K562 (cell line): ENCODE data around the gene ALG12. TPM values are rescaled to one million over a fixed set of nuclear protein-coding genes. Genes with fewer than 3 reads are reported as not detected.
A peak's percentile ranks its signal among the peaks of the same experiment; 100 is the strongest.

Experiments
- BRCA1 ChIP-seq, 2 experiments: fragments of 450-650 bp in 1 of 2; sonication (generic) in 1 of 2; formaldehyde crosslinking in 1 of 2; IDR thresholded peaks; 2 replicates each; pipeline versions ENCODE4 v1.5.0 to v1.6.1; 2017 to 2020; ENCODE audit warnings: mild to moderate bottlenecking in 1 of 2, missing genetic modification reagents in 1 of 2
- CBFA2T3 ChIP-seq: fragments of 450-650 bp; IDR thresholded peaks from 2 replicates; pipeline ENCODE4 v1.6.1; 2017
- CEBPG ChIP-seq, 3 experiments: fragments of 200-800 bp in 1 of 3; sonication (Bioruptor generic) in 1 of 3; sonication (generic) in 1 of 3; formaldehyde crosslinking in 1 of 3; IDR thresholded peaks in 2 of 3; conservative IDR thresholded peaks in 1 of 3; 2 replicates each; pipeline versions ENCODE4 v1.6.1 to v1.8.0; 2016 to 2022; ENCODE audit warnings: missing compliant biosample characterization in 2 of 3, missing genetic modification characterization in 2 of 3, mild to moderate bottlenecking in 1 of 3, missing genetic modification reagents in 1 of 3
- DMBX1 ChIP-seq: fragments of 250-450 bp; sonication (Bioruptor Pico); IDR thresholded peaks from 2 replicates; pipeline ENCODE4 v1.8.0; 2022; ENCODE audit warnings: inconsistent platforms, mild to moderate bottlenecking, moderate library complexity, borderline replicate concordance
- ERF ChIP-seq: fragments of 450-650 bp; formaldehyde crosslinking; IDR thresholded peaks from 2 replicates; pipeline ENCODE4 v1.4.0; 2020; ENCODE audit warnings: mild to moderate bottlenecking, mixed read lengths
- HDAC8 ChIP-seq: fragments of 450-650 bp; IDR thresholded peaks from 2 replicates; pipeline ENCODE4 v1.6.1; 2016; ENCODE audit warnings: mild to moderate bottlenecking, missing genetic modification characterization, moderate library complexity, missing compliant biosample characterization
- HNRNPLL ChIP-seq: fragments of 200-400 bp; formaldehyde crosslinking; IDR thresholded peaks from 2 replicates; pipeline ENCODE4 v1.6.1; 2017; ENCODE audit warnings: low read length, low read depth, mild to moderate bottlenecking; ENCODE audit not compliant: poor library complexity, severe bottlenecking
- MTA1 ChIP-seq: fragments of 450-650 bp; IDR thresholded peaks from 2 replicates; pipeline ENCODE4 v1.6.1; 2017; ENCODE audit warnings: borderline replicate concordance
- MTA3 ChIP-seq: fragments of 450-650 bp; formaldehyde crosslinking; IDR thresholded peaks from 2 replicates; pipeline ENCODE4 v1.6.1; 2017; ENCODE audit warnings: mild to moderate bottlenecking, borderline replicate concordance
- POLR3G ChIP-seq: IDR thresholded peaks from 2 replicates; pipeline ENCODE4 v1.6.1; 2011; ENCODE audit not compliant: insufficient read length, insufficient replicate concordance; ENCODE audit errors: extremely low read depth
- RFX7 ChIP-seq: fragments of 250-450 bp; sonication (Bioruptor Pico); IDR thresholded peaks from 2 replicates; pipeline ENCODE4 v1.5.1; 2021; ENCODE audit warnings: mild to moderate bottlenecking
- SAP30 ChIP-seq: fragments of 200-600 bp; sonication (generic); IDR thresholded peaks from 2 replicates; pipeline ENCODE4 v1.6.1; 2012; ENCODE audit warnings: borderline replicate concordance, low read depth, mild to moderate bottlenecking, moderate library complexity, low read length, control low read depth, inconsistent platforms; ENCODE audit not compliant: insufficient read depth, poor library complexity, severe bottlenecking
- STAT5A ChIP-seq: IDR thresholded peaks from 2 replicates; pipeline ENCODE4 v1.6.1; 2012; ENCODE audit warnings: low read length, inconsistent platforms, borderline replicate concordance
- ZBTB33 ChIP-seq: sonication (generic); formaldehyde crosslinking; IDR thresholded peaks from 2 replicates; pipeline ENCODE4 v1.8.1; 2023; ENCODE audit warnings: mild to moderate bottlenecking, missing genetic modification reagents
- ZNF586 ChIP-seq: fragments of 450-650 bp; formaldehyde crosslinking; conservative IDR thresholded peaks from 2 replicates; pipeline ENCODE4 v1.4.0; 2020; ENCODE audit warnings: mild to moderate bottlenecking, moderate library complexity
- polyA plus RNA-seq, 8 experiments: library from polyadenylated mRNA; depleted of rRNA in 4 of 8; stranded (reverse) in 5 of 8; unstranded in 3 of 8; fragments of >200 nt; fragmentation: Nextera tagmentation in 2 of 8; fragmentation: Illumina TruSeq in 1 of 8; extraction: Ambion mirVana in 2 of 8; extraction: Trizol in 1 of 8; gene quantifications; 2 replicates each; pipeline versions ENCODE4 v1.2.1 to v1.2.3, GENCODE V29; 2011 to 2014; ENCODE audit warnings: inconsistent platforms in 1 of 8, missing spikeins in 1 of 8
- total RNA-seq, 7 experiments: library from RNA; depleted of rRNA in 6 of 7; stranded (reverse); fragments of >200 nt in 6 of 7; fragmentation: Illumina TruSeq in 2 of 7; extraction: Trizol in 2 of 7; gene quantifications; 2 replicates each; pipeline versions ENCODE4 v1.2.1 to v1.2.3, GENCODE V29; 2011 to 2021; ENCODE audit warnings: low replicate concordance in 1 of 7

ALG12 gene
- total and polyA plus RNA-seq, 9 of the 15 experiments (the other 6 are each of a cell fraction or from before 2014, with no cell fraction given): 0.20 to 8.5 (median 3.4) TPM

DNA sequence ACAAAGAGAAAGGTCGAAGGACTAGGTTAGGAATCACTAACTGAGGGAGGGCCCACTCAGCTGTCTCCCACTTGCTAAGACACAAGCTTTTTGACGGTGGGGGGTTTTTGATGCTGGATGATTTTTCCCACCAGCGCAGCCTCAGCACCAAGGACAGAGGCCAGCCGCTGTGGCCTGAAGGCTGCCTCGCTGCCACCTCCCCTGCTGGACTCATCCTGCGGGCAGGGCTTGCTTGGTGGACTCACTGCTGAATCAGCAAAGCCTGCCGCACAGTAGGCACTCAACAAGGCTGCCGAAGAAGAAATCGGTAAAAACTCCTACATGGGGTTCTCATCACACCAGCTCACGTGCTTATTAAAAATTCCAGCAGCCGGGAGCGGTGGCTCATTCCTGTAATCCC is 2.6 kb downstream of the ALG12 start (continued):
- TF ChIP-seq SAP30: no peak
- no peak for TF ChIP-seq ZNF586 (CRISPR knock-in tag)
- TF ChIP-seq ZBTB33 (CRISPR knock-in tag): peak; percentile 42; the same call in 1 of the 2 replicates
- TF ChIP-seq STAT5A: no peak
- TF ChIP-seq BRCA1 (IDR thresholded peaks at IDR 0.05): no peak
- no peak for TF ChIP-seq BRCA1 (CRISPR knock-in tag; IDR thresholded peaks at IDR 0.05)
- TF ChIP-seq MTA1: no peak
- TF ChIP-seq POLR3G: no peak
- TF ChIP-seq ERF (CRISPR knock-in tag): no peak
- no peak for TF ChIP-seq MTA3
- TF ChIP-seq CEBPG (CRISPR knock-in tag; IDR thresholded peaks at IDR 0.05): no peak
- no peak for TF ChIP-seq CEBPG (tag; conservative IDR thresholded peaks at IDR 0.05 in 1 of 2, IDR thresholded peaks at IDR 0.05 in 1 of 2)
- no peak for TF ChIP-seq DMBX1 (CRISPR knock-in tag)
- TF ChIP-seq HNRNPLL: no peak
- no peak for TF ChIP-seq RFX7 (CRISPR knock-in tag)
- no peak for TF ChIP-seq CBFA2T3
- TF ChIP-seq HDAC8 (tag): no peak
